ENCODE measurements around the gene SPDEF. TPM values are rescaled to one million over a fixed set of nuclear protein-coding genes. Genes with fewer than 3 reads are reported as not detected.

Gene SPDEF
- polyA plus RNA-seq, 4 donors = 0.15 to 0.18 (median 0.16) TPM; not detected in 1

DNA sequence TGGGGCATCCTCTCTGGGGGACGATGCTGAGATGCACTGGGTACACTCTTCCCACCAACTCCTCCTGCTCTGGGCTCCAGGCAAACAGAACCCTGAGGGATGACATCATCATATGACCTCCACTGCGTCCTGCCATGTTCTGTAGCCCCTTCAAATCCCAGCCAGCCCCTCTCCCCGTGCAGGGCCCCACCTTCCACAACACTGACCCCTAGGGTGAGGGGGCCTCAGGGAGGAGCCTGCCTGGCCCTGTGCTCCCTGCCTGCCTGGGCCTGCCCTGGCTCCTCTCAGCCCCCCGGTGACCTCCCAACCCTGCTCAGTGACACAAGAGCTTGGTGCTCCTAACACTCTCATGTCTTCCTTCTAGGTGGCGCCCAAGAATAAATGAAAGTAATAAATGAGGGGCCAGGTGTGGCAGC is 9.6 kb upstream of the SPDEF start:
- no peak for DNase-seq (ENCODE audit: low read depth in 4 of 4, low spot score in 3 of 4)

DNA sequence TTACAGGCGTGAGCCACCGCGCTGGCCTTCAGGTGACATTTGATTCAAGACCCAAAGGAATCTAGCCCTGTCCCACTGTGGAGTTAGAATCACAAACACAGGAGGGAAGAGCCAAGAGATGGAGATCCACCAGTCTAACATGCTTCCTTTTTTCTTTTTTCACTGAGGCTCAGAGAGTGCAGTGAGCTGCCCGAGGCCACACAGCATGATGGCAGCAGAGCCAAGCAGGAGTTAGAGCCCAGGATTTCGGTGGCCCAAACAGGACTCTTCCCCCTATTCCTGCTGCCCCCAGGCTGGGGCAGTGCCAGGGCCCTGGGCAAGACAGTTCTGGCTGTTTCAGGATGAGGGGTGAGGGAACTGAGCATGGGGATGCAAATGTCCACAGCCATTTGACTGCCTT is 8.1 kb upstream of the SPDEF start:
- DNase-seq (ENCODE audit: low read depth in 4 of 4, low spot score in 3 of 4) = no peak

DNA sequence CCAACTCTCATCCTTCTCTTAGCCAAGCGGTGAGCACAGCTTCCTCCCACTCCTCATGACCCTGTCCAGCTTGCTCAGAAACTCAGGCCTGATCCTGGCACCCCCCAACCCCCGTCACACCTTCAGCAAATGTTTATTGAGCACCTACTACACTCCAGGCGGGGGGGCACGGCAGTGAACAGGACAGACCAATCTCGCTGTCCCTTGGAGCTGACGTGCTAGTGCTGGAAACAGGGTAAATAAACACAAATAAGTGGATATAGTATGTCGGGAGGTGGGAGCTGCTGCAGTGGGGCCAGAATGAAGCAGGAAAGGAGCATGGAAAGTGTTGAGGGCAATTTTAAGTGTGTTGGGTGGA is 7.4 kb upstream of the SPDEF start:
- DNase-seq (ENCODE audit: low read depth in 4 of 4, low spot score in 3 of 4) = no peak

DNA sequence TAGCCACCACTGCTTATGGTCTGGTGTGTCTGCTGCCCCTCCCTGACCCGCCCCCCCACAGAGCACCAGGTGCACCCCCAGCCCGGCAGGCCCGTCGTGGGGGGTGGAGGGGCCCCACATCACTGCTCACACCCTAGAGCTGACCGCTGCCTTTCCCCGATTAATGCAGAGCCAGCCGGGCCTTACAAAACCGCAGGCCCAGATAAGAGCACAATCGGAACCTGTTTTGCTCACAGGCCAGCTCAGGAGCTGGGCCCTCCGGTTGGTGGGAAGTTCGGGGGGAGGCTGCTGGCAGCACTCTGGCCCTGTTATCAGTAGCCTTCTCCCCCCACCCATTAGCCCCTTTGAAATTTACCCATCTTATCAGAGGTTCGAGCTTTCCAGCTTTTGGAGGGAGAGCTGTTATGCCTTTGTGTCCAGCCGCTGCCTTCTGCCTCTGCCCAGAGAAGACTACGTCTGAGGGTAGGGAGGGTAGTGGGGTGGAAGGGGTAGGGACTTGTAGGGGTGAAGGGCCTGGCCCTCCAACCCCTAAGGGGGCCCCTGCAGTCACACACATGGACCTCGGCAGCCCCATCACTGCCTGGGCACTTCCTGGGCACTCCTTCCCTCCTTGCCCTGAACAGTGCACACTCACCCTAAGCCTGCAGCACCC is 6.9 kb upstream of the SPDEF start:
- DNase-seq (ENCODE audit: low read depth in 4 of 4, low spot score in 3 of 4) = no peak

DNA sequence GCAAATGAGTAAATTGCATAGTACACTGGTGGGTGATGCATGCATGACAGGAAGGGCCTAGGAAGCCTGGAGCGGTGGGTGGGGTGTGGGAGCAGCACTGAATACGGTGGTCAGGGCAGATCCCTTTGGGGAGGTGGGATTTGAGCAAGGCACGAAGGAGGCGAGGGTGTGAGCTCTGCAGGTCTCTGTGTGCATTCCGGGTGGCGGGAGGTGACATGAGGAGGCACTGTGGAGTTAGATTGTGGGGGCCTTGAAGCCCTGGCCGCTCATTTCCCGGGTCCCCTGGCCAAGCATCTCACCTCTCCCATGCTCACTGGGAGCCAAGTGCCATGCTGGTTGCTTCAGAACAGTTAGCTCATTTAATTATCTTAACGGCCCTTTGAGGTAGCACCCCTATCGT is 6.2 kb upstream of the SPDEF start:
- DNase-seq (ENCODE audit: low read depth in 4 of 4, low spot score in 3 of 4) = no peak

DNA sequence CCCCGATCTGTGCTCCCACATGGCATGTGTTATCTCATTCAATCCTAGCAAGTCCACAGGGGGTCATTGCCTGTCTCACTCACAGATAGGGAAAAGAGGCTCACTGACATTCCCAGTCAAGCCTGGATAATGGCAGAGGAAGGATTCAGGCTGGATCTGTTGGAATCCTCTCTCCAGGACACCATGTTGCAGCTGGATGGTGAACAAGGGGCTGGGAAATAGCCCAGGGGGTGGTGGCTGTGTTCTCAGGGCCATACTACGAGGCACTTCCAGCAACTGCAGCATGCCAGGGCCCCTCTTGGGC is 5.0 kb upstream of the SPDEF start:
- no peak for DNase-seq (ENCODE audit: low read depth in 4 of 4, low spot score in 3 of 4)

DNA sequence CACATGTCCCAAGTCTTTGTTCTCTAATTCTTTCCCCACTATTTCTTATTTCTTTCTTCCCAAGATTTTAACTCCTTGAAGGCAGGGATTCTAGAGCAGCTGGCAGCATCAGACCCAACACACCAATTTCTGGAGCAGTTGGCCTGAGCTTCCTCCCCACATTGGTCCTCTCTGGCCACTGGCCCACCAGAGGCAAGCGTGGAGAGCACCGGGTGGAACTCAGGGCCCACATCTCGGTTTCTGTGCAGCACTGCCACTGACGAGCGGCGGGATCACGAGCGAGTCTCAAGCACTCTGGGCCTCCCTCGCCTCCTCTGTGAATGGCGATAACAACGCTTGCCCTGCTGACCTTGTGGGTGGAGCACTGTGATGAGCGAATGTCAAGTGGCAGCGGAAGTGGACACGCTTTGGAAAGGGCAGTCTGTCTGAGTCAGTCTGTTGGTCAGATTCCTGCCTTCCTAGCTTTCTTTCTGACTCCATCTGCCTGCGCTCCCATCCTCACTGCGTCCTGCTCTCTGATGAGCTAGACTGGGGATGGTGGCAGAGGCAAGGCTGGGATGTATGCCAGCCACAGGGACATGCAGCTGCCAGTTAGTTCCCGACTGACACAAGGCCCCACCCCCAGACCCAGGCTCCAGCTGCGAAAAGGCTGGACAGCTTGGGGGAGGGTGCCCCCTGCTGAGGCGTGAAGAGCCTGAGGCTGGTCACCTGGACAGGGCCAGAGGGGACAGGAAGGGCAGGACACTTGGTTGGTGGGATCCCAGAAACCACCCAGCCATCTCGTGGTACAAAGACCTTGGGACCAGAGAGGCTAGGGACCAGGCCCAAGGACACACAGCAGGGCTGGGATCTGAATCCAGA is 4.5 kb upstream of the SPDEF start:
- no peak for DNase-seq (ENCODE audit: low read depth in 4 of 4, low spot score in 3 of 4)

DNA sequence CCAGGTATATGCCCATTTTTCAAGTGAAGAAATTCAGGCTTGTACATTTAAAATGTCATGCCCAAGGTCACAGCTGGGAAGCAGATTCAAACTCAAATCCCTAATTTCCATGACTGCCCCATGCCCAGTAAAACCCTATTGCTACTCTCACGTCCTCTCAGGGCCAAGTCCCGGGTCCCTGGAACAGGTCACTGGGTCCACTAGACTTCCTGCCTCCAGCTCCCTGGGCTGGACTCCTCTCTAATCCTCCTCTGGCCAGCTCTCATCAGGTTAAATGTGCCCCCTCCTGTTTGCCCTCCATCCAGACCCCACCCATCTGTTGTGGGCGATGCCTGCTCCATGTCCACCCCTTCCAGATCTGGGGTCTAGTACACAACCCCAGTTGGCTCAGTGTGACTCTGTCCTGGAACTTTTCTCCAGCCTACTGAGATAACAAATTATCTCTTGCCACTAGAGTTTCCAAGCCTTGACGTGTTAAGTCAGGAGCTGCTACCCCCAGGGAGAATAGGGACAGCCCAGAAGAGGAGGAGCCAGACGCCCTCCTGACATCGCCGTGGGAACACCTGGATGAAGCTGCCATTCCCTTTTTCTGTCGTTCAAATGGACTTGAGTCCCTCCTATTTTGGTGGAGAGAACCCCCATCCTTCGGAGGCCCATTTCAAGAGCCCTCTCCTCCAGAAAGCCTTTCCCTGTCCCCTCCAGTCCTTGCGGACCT is 3.7 kb upstream of the SPDEF start:
- no peak for DNase-seq (ENCODE audit: low read depth in 4 of 4, low spot score in 3 of 4)

DNA sequence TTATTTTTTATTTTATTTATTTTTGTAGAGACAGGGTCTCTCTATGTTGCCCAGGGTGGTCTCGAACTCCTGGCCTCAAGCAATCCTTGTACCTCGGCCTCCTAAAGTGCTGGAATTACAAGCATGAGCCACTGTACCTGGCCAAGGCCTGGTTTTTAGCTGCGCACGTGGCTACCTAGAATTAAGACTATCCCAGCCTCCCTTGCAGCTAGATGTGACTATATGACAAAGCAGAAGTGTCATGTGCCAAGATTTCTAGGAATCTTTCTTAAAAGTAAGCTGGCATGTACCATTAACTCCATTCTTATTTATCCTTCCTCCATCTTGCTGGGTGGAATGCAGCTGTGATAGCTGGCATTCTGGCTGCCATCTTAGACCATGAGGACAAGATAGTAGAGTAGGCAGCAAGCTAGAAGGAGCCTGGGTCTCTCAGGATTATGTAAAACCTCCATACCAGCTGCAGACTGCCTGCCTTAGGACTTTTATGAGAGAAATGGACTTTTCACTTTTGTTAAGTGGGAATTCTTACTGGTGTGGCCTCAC is 2.1 kb upstream of the SPDEF start:
- no peak for DNase-seq (ENCODE audit: low read depth in 4 of 4, low spot score in 3 of 4)

DNA sequence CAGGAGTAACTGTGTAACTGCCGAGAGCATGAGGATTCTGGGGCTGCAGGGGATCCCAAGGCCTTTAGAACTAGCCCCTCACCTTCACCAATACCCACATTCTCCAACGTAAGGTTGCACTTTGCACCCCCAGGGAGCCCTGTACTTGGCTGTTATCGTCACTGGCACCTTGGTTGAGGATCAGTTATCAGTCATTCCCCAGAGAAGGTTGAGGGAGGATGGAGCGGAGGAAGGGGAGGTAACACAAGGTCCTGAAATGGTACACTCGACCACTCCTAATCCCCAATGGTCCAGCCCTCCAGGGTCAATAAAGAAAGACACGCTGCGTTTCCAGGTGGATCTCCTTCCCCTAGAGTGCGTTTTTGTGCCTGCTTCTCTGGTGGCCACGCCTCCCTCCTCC is 1.1 kb upstream of the SPDEF start:
- DNase-seq (ENCODE audit: low read depth in 4 of 4, low spot score in 3 of 4) = no peak

DNA sequence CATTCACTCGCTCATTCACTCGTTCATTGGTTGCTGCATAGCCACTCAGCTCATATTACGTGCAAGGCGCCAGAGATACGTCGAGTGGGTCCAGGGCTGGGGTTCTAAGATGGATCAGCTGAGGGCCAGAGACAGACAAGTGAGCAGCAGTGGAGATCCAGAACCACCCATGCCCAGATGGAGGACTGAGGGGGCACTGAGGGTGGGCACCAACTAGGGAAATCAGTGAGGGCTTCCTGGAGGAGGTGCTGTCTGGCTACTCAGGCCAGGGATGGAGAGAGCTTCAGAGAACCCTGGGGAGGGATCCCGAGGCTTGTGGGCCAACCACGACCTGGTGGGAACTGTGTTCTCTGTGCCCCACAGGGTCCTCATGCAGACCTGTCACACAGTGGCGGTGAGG is 364 bp upstream of the SPDEF start:
- DNase-seq (ENCODE audit: low read depth in 4 of 4, low spot score in 3 of 4) = no peak

DNA sequence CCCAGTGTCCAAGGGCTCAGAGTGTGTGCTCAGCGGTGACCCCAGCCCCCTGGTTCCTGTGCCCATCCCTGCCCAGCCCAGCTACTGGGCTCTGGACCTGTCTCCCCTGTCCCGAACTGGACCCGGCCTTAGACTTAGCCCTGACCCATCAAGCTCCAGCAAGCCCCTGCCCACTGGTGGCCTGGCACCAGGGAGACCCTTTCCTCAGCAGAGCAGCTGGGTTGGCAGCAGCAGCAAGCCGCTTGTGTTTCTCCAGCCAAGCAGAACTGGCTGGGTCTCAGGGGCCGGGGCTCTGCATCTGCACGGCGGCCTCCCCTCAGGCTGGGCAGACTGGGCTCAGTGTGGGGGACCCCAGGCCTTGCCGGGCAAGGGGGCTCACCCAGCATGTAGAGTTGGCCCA is 801 bp downstream of the SPDEF start:
- no peak for DNase-seq (ENCODE audit: low read depth in 4 of 4, low spot score in 3 of 4)

DNA sequence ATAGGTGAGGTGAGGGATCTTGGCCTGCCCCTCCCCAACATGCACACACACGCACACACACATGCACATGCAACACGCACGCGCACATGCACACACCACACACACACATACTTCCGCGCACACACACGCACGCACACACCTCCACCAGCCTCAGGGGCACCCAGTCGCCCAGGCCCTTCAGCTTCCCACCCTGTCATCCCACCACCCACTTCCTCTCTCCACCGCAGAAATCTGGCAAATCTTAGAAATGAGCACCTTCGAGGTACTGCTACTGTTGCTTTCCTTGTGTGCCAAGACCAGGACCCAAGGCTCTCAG is 1.2 kb downstream of the SPDEF start:
- DNase-seq (ENCODE audit: low read depth in 4 of 4, low spot score in 3 of 4) = no peak

DNA sequence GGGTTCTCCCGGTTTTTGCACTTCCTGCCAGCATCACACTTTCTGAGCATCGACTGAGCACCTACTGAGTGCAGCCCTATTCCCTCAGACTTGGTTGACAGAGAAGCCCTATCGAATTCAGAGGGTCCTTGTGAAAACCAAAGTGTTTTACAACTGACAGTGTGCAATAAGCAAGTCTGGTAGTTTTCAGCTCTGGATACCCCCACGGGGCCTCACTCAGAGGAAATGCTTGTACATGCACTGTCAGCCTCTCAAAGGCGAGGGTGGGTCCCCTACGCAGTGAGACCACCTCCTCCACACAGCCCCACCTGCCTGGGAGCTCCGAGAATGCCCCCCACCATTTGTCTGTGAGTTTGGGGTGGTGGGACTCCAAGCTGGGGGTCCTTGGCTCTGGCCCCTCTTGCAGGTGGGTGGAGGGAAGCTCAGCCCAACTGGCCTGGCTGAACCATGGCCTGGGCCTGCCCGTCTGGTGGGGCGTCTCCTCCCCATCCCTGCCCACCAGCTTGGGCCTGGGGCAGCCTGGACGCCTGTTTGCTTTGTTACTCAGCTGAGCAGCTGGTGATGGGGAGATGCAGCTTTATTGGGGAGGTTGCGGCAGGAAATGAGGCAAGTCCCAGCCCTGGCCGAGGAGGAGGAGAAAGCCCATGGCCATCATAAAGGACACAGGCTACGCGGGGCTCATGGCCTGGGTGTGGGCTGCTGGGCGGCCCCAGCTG is 1.7 kb downstream of the SPDEF start:
- DNase-seq (ENCODE audit: low read depth in 4 of 4, low spot score in 3 of 4) = no peak

DNA sequence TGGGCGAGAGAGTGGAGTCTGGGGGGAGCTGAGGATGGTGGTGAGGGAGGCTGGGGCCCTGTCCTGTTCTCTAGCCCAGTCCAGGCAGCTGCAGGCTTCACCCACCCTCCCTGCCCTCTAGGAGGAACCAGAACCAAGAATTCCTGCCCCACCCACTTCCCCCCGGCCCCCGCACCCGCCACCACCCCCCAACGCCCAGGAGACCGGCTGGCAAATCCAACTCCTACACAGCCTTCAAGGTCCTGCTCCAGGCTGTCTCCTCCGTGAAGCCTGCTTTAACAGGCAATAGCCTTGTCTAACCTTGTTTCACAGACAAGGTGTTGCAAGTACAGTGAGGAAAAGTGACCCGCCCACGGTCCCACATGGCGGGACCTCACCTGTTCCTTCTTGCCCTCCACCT is 2.4 kb downstream of the SPDEF start:
- DNase-seq (ENCODE audit: low read depth in 4 of 4, low spot score in 3 of 4) = no peak

DNA sequence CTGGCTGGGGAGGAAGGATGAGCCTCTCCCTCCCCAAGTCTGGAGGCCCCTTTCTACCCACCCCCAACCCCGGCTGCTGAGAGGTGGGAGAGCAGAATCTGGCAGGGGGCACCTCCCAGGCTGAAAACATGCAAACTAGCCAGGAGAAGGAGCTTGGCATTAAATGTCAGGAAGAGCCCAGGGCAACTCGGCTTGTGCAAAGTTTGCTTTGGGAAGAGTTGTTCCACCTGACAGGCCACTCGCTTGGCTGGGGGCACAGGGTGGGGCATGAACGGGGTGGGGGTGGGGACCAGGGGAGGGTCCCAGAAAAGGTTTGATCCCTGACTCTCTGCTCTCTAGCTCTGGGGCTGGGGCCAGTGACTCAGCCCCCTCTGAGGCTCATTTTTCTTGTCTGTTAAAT is 3.0 kb downstream of the SPDEF start:
- no peak for DNase-seq (ENCODE audit: low read depth in 4 of 4, low spot score in 3 of 4)

DNA sequence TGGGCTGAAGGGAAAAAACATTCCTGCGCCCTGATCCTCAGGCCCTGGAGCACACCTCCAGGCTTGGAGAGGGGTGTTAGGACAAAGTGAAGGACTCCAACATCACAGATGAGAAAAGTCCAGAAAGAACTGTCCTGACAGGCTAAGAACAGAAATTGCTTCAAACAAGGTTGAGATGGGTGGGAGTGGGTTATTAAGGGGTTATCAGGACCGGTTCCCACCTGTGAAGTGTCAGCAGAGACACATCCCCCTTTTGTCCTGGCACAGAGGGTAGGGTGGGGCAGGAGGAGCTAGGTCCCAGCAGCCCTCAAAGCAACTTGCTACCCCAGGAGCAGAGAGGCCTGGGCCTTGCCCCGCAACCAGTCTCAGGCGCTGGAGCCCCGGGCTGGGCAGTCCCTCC is 3.5 kb downstream of the SPDEF start:
- no peak for DNase-seq (ENCODE audit: low read depth in 4 of 4, low spot score in 3 of 4)

DNA sequence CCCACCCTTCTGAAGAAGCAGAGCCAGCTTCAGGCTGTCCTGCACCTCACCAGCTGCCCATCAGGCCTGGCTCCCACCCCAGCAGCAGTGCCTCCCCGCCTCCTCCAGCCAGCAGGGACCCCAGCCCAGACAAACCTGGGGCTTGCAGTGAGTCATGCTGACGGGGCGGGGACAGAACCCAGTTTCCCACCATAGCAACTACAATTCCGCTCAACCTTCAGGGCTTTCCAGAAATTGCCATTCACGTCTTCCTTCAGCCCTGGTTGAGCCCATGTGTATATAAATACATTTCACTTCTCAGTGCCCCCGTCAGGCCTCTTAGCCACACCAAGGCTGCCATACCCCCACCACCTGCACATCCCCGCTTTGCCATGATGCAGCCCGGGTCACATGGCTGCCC is 4.4 kb downstream of the SPDEF start:
- DNase-seq (ENCODE audit: low read depth in 4 of 4, low spot score in 3 of 4) = no peak

DNA sequence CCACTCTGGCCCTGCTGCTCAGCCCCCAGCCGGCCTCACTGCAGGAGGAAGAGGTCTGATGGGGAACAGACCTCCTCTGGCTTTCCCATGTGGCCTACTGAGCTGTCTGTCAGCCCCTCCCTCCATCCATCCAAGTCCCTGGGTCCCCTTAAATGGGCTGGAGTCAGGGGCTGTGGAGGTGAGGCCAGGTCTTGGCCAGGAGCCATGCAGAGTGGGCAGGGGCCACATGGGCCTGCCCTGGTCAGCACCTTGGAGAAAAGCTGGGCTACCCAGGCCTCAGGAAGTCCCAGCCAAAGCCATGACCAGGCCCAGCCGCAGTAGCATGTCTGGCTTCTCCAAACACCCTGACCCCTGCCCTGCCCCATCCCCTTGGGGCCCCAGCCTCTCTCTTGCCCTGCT is 6.3 kb downstream of the SPDEF start:
- DNase-seq (ENCODE audit: low read depth in 4 of 4, low spot score in 3 of 4) = no peak

DNA sequence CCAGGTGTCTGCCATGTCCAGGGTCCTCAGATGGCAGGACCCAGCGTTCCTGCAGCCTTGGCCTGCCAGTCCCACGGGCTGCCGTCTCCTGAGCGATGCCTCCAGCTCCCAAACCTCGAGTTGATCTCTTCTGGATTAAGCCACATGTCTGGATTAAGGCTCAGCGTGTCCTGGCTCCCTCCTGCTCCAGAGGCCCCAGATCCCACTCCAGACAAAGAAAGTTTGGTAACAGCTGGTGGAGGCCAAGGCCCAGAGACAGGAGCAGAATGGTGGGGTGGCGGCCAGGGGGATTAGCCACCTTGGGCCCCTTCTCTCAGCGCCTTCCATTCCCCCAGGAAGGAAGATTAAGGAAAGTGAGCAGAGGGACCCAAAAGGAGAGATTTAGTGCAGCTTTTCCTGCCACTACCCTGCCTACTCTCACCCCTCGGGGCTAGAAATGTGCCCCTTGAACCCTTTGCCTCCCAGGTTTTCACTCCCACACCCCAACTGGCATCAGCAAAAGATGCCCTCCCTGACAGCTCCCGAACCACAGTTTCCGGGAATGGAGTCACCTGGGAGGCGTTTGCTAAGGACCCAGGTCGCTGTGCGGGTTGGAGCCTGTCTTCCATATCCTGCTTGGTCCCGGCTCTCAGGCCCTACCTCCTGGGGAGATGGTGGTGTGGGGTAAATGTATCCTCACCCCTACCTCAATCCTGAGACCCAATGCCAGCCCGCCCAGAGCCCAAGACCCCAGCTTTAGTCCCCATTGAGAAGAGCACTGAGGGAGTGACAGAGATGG is 6.9 kb downstream of the SPDEF start:
- DNase-seq (ENCODE audit: low read depth in 4 of 4, low spot score in 3 of 4) = no peak
